Stromal cell of bone marrow (primary cell): ENCODE results near the gene UBE2J2.
A peak's percentile ranks its signal among the peaks of the same experiment; 100 is the strongest.

Experiments used
- DNase-seq: peaks from one replicate; pipeline ENCODE4 v3.0.0-alpha.2; 2012; ENCODE audit warnings: low read depth

The UBE2J2 gene

DNA sequence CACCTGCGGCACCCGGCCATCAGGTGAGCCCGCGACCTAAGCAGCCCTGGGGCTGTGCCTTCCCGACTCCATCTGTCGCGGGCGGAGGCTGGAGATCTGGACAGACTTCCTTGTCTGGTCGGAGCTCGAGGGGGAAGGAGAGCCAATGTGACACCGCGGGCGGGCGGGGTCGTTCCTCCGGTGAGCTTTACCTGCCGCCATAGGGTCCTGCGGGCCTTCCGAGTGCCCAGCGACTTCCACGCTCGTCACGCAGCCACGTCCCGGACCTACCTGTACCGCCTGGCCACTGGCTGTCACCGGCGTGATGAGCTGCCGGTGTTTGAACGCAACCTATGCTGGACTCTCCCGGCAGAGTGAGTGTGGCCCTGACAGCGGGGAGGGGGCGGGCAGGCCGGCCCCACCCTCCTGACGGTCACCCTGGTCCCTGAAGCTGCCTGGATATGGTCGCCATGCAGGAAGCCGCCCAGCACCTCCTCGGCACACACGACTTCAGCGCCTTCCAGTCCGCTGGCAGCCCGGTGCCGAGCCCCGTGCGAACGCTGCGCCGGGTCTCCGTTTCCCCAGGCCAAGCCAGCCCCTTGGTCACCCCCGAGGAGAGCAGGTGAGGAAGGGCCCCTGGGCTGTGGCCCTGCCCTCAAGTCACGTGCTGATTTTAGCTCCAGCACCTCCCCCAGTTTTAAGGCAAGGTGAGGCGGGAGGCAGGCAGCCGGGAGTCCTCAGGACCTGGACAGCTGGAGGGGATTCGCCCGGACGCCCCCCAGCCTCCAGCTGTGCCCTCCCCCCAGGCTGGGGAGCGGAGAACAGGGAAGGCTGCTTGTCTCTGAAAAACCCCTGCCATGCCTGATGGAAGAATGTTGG, 35.8 kb upstream of the UBE2J2 start:
- DNase-seq, result no peak

- DNase-seq, result no peak
Measured at GRCh38 chr1:1308756-1309250, 35.1 kb upstream of the UBE2J2 start.

DNA sequence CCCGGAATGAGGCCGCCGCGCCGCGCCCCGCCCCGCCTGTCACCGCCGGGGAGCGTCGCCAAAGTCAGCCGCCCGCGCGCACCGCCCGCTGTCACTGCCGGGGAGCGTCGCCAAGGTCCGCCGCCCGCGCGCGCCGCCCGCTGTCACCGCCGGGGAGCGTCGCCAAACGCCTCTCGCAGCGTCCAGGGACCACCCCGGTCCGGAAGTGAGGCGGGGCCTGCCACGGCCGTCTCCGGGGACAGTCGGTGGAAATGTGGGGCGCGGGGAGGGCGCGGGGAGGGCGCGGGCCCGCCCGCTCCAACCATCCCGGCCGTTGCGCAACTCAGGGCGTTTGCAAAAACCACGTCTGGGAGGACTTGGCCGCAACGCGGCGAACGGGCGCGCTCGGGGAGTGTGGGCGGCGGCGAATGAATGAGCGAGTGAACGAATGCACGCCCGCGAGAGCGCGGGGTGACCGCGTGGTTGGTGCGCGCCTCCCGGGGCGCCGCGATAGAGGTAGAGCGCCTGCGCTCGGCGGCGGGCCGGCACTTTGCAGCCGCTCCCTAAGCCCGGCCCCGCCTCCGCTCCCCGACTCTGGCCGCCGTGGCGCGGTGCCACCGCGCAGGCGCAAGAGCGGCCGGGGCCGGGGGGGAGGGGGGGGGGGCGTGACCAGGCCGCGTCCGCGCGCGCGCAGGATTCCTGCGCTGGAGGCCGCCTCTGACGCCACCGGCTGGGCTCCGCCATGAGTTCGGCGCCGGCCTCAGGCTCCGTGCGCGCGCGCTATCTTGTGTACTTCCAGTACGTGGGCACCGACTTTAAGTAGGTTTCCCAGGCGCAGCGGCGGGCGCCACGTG, 34.5 kb upstream of the UBE2J2 start, which contains the start of the genes ACAP3 and PUSL1:
Gene ACAP3 (minus strand): TSS at position 8 of the 833 bp plus-strand sequence. CDS start 115 bp downstream, outside the sequence.
Gene PUSL1 (plus strand): TSS at position 675 of the 833 bp plus-strand sequence. CDS start 47 bp downstream, at position 722.
- DNase-seq, result peak; percentile 87

GRCh38 chr1:1307261-1307922, 33.7 kb upstream of the UBE2J2 start:
- DNase-seq, result no peak

GRCh38 chr1:1306661-1307260, 33.1 kb upstream of the UBE2J2 start:
- no peak for DNase-seq

- no peak for DNase-seq
Measured at GRCh38 chr1:1306070-1306660, 32.5 kb upstream of the UBE2J2 start.

- peak; percentile 55 for DNase-seq
Measured at GRCh38 chr1:1305300-1306069, 31.8 kb upstream of the UBE2J2 start.

DNA sequence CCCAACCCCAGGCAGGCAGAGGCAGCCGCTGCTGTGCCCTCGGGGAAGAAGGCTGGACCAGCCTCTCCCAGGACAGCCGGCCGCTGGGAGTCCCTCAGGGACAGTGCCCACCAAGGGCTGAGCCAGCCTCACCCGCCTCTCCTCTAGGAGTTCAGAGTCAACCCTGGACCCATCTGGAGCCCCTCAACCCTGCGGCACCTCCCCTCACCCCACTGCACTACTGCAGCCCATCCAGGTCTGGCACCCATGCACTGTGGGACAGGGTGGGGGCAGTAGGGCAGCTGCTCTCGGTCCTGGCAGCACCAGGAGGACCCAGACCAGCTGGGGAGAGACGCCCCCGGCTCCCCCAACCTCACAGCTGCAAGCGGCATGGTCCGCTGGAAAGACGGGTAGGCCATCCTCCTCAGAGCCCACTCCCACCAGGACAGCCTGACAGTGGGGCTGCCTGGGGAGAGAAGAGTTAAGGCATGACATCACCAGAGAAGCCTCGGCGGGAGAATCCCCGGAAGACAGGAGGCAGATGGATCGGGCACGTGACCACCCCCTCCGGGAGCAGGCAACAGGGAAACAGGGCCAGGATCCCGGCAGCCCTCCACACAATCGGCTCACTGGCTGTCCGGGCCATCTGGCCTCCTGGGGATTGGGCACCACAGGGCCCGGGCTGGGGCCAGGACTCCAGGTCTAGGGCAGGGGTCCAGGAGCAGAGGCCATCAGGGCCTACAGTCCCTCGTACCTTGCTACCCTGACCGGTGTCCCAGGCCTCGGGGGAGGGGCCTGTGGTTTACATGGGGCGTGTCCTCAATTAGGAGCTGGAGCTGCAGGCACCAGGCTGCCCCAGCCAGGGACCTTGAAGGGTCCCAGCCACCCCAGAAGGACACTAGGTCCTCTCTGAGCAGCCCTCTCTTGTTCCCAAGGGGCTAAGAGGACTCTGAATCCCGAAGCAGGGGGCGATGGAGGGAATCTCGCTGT, 31.0 kb upstream of the UBE2J2 start:
- DNase-seq, result peak; percentile 43

DNA sequence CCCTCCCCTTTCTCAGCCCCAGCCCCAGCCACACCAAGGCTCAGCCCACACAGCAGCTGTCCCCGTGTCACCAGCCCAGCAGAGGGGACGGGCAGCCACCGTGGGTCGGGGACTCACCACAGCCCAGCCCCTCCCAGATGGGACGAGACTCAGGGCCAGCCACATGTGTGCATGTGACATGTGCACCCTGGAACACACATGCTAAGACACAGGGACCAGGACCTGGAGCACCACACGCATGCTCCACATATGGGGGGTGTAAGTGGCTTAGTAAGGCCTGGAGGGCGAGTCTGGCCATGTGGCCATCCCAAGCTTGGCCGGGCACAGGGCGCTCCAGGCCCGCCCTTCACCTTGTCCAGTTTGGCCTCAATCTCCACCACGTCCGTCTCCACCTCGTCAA, 30.1 kb upstream of the UBE2J2 start:
- no peak for DNase-seq

DNA sequence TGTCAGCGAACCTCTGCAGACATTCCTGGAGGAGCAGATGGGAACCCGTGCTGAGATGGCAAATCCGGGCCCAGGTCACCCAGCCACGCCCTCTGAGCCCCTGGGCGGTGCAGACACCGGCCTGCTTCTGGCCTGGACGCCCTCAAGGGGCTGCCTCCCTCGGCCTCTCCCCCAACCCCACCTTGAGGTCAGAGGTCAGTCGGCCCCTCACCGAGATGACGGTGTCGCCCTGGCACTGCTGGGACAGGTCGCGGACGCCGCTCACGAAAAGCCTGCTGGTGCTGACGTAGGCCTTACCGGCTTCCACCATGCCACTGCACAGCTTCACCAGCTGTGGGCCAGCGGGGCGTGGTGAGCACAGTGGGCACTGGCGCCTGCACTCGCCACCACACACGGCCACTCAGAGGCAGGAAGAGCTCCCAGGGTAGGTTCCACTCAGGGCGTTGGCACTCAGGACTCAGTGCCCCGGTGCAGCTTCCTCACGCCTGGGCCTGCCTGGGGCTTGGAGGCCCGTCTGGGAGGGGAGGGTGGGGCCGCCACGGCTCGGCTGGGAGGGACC, 29.4 kb upstream of the UBE2J2 start:
- DNase-seq, result no peak

GRCh38 chr1:1302006-1302430, 28.4 kb upstream of the UBE2J2 start:
- no peak for DNase-seq

DNA sequence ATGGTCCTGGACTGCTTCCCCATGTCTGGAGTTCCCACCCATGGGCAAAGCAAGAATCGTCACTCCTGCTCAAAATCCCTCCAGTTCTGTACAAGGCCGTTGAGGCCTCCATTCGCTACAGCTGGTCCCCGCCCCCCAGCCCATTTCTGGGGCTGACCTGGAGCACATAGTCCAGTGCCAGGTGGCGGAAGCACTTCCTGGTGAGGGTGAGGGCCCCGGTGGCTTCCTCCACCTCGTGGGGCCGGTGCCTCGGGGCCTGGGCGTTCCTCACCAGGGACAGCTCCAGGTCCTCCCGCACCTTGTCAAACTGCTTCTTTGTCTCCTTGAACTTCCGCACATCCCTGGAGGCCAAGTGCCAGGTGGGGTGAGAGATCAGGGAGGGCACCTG, 26.7 kb upstream of the UBE2J2 start:
- DNase-seq, result no peak

DNA sequence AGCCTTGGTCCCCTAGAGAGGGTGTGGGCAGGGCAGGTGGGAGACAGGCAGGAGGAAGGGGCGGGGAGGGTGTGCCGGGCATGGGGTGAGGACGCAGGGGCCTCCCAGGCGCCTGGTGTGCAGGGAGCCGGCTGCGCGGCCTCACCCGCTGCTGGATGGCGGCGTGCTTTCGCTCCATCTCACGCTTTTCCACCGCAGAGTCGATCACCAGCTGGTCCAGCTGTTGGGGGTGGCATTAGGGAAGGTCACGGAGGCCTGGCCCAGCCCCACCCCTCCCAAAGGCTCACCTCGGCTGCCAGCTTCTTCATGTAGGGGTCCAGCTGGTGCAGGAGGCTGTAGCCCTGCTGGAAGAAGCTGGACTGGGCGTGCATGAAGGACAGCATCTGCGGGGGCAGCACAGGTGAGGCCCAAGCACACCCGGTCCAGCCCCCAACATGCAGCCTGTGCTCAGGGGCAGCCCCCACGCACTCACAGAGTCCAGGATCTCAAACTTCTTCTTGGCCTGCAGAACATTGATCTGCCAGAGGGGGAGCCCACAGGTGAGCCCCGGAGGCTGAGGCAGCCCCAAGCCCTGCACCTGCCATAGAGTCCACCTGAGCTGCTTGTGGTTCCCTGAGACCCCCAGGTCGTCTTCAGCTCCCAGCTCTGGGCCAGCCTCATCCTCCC, 26.2 kb upstream of the UBE2J2 start:
- DNase-seq, result no peak

DNA sequence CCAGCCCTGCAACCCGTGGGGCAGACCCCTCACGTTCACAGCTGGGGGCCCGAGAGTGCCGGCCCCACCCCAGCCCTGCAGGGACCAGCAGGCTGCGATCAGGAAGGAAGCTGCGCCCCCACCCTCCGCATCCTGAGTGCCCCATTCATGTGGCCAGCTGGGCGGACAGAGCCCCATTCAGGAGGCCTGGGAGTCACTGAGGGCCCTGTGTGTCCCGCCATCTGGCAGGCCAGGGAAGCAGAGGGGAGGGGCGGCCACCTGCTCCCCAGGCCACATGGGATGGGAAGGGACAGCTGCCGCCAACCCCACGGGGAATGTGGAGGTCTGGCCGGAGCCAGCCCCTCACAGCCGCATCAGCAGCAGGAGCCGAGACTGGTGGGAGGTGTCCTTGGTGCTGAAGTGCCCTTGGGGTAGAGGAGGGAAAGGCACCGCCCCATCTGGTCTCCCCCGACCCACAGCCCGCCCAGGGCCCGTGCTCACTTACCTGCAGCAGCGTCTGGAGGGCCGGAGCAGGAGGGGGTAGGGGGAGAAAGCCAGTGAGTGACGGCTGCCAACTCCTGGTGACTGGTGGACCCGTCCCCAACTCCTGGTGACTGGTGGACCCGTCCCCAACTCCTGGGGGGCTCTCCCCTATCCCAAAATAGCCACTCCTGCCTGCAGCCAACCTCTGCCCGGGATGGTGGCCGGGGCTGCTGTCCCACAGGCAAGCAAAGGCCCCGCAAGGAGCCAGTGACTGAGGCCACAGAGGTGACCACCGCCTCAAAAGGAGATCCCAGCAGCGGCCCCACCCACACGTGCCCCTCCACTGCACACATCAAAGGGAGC, 25.4 kb upstream of the UBE2J2 start:
- DNase-seq, result no peak

- no peak for DNase-seq
Measured at GRCh38 chr1:1297802-1298424, 24.3 kb upstream of the UBE2J2 start.

- no peak for DNase-seq
Measured at GRCh38 chr1:1296070-1297061, 22.7 kb upstream of the UBE2J2 start.
